BLaER1 treated with 17β-estradiol and CSF1 and Interleukin-3, amounts not matched to agents 10 nM and 100 nM (cell line): ENCODE measurements around the gene SCP2.
A peak's percentile ranks its signal among the peaks of the same experiment; 100 is the strongest.

ENCODE experiments used
- H3K27ac ChIP-seq, 11 experiments: shearing (Covaris generic); formaldehyde crosslinking; 2 replicates each; pipeline ENCODE4 v1.8.1; 2022
- H3K27me3 ChIP-seq, 11 experiments: shearing (Covaris generic); formaldehyde crosslinking; 2 replicates each; pipeline ENCODE4 v1.8.1; 2022
- H3K36me3 ChIP-seq, 11 experiments: shearing (Covaris generic); formaldehyde crosslinking; 2 replicates each; pipeline ENCODE4 v1.8.1; 2022
- H3K4me1 ChIP-seq, 10 experiments: shearing (Covaris generic); formaldehyde crosslinking; 2 replicates each; pipeline ENCODE4 v1.8.1; 2022
- H3K4me2 ChIP-seq, 11 experiments: shearing (Covaris generic); formaldehyde crosslinking; 2 replicates each; pipeline ENCODE4 v1.8.1; 2022
- H3K4me3 ChIP-seq, 10 experiments: shearing (Covaris generic); formaldehyde crosslinking; 2 replicates each; pipeline ENCODE4 v1.8.1; 2022
- H3K9ac ChIP-seq, 11 experiments: shearing (Covaris generic); formaldehyde crosslinking; 2 replicates each; pipeline ENCODE4 v1.8.1; 2022
- H3K9me3 ChIP-seq, 11 experiments: shearing (Covaris generic); formaldehyde crosslinking; replicated peaks in 1 of 11; 2 replicates each; pipeline ENCODE4 v1.8.1; 2022
- H4K20me1 ChIP-seq, 11 experiments: shearing (Covaris generic); formaldehyde crosslinking; 2 replicates each; pipeline ENCODE4 v1.8.1; 2022
- Cebpa-rat ChIP-seq, 11 experiments: shearing (Covaris generic); IDR thresholded peaks; 2 replicates each; pipeline ENCODE4 v1.8.1; 2022

SCP2 gene, protein sequence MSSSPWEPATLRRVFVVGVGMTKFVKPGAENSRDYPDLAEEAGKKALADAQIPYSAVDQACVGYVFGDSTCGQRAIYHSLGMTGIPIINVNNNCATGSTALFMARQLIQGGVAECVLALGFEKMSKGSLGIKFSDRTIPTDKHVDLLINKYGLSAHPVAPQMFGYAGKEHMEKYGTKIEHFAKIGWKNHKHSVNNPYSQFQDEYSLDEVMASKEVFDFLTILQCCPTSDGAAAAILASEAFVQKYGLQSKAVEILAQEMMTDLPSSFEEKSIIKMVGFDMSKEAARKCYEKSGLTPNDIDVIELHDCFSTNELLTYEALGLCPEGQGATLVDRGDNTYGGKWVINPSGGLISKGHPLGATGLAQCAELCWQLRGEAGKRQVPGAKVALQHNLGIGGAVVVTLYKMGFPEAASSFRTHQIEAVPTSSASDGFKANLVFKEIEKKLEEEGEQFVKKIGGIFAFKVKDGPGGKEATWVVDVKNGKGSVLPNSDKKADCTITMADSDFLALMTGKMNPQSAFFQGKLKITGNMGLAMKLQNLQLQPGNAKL

DNA sequence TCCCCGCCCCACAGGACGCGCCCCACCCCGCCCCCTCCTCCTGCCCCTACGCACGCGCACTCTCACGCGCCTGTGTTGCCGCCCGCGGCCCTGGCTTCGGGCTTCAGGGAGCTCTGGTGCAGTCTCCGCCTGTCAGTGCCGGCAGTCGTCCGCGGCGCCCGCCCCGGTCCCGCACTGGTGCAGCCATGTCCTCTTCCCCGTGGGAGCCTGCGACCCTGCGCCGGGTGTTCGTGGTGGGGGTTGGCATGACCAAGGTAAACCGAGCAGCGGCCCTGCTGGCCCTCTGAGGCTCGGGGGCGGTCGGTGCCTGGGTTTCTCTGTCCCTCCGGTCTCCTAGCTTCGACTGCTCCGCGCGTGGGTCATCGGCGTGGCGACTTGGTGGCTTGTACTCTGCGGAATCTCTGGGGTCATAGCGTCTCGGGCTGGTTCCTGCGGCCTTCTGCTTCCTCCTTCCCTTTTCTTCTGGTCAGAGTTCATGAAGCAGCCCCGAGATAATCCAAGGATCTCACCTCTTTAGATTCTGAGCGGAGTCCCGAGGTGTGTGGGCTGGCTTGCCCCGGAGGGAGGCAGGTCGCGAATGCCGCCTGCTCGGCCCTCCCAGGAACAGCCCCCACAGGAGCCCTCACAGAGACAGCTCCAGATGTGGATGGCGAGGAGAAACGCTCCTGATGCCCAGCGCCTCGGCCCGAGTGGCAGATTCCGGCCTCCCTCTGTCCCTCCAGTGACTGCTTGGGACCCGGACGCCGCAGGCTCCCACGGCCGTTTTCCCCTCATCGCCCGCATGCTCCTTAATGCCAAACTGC, at the start of gene SCP2:
Gene SCP2, plus strand, starts transcription at position 65 of the 803 bp plus-strand sequence. Its CDS starts 121 bp downstream, at position 186.
- H3K27me3 ChIP-seq, result peaks cover 12 to 44% (median 34%) of the 10 kb centered on the region in 11 experiments
- H3K27ac ChIP-seq, result peak within 1 kb of the TSS; percentile 37 to 82 (median 71); a peak in 21 of 22 replicates
- H3K4me1 ChIP-seq, result peaks cover 4 to 17% (median 14%) of the 10 kb centered on the region in 10 experiments; a peak in 13 of 20 replicates
- H3K9ac ChIP-seq, result peak within 1 kb of the TSS; percentile 72 to 87 (median 81)
- H3K36me3 ChIP-seq, result no peaks in the 10 kb centered on the region; a peak in 1 of 22 replicates
- H3K9me3 ChIP-seq, result no peaks in the 10 kb centered on the region
- peak within 1 kb of the TSS; percentile 84 to 98 (median 96) for H3K4me2 ChIP-seq
- no peak for TF ChIP-seq Cebpa-rat (IDR thresholded peaks at IDR 0.05)
- no peaks in the 10 kb centered on the region for H4K20me1 ChIP-seq
- peak within 1 kb of the TSS; percentile 60 to 82 (median 70) for H3K4me3 ChIP-seq

DNA sequence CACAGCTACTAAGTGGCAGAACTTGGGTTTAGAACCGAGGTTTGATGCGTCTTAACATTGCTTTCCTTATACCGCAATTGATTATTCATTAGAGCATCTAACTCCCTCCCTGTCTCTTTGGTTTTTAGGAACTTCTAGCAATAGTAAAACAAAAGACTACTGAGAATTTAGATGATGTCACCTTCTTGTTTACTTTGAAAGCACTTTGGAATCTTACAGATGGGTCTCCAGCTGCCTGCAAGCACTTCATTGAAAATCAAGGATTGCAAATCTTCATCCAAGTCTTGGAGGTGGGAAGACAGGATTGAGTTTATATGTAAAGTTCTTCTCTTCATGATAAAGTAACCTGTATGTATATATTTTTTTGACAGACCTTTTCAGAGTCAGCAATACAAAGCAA, 49.5 kb upstream of the SCP2 start:
- no peaks in the 10 kb centered on the region for H3K4me1 ChIP-seq
- H3K4me2 ChIP-seq, result no peak overlapping the region
- no peak overlapping the region for H3K4me3 ChIP-seq
- no peak overlapping the region for H3K9ac ChIP-seq
- no peak overlapping the region for H3K27ac ChIP-seq
- H3K9me3 ChIP-seq, result peaks cover 0 to 7% (median 4%) of the 10 kb centered on the region in 11 experiments; a peak in 11 of 22 replicates
- H3K36me3 ChIP-seq, result no peaks in the 10 kb centered on the region
- TF ChIP-seq Cebpa-rat (IDR thresholded peaks at IDR 0.05), result no peak
- no peaks in the 10 kb centered on the region for H4K20me1 ChIP-seq
- H3K27me3 ChIP-seq, result no peaks in the 10 kb centered on the region

DNA sequence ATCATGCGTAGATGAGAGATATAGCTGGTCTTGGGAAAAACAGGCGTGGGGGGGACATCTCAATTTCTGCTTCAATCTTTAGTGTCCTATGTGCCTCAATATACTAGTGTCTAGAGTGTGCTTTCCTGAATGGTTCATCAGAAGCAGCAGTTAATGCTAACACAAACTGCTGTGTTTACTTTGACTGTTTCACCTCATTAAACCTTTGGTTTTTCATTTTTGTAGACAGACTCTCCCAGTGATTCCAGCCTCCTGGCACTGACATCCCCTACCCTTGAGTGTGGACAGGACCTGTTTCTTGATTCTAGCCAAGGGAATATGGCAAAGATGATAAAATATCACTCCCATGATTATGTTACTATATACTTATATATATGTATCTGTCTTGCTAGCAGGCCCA, 46.9 kb upstream of the SCP2 start:
- Histone ChIP-seq H3K4me1 (no peaks in the 10 kb centered on the region), H3K36me3 (no peaks in the 10 kb centered on the region), H3K4me2 (no peak overlapping the region), H4K20me1 (no peaks in the 10 kb centered on the region), H3K4me3 (no peak overlapping the region), H3K27ac (no peak overlapping the region), H3K9me3 (peaks cover 0 to 20% (median 17%) of the 10 kb centered on the region in 11 experiments; a peak in 18 of 22 replicates), H3K27me3 (no peaks in the 10 kb centered on the region), H3K9ac (no peak overlapping the region)
- TF ChIP-seq Cebpa-rat (IDR thresholded peaks at IDR 0.05), result no peak

DNA sequence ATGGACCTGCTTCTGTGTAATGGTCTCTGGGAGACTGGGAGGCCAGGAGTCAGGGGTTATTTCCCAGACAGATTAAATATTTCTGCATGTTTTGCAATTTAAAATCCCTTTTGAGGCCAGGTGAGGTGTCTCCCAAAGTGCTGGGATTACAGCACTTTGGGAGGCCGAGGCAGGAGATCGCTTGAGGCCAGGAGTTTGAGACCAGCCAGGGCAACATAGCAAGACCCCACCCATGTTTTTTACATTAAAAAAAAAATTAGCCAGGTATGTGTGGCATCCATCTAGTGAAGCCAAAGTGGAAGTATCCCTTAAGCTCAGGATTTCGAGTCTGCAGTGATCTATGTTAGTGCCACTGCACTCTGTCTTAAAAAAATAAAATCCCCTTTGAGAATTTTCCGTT, 39.6 kb upstream of the SCP2 start:
- H3K27me3 ChIP-seq, result no peaks in the 10 kb centered on the region
- H3K36me3 ChIP-seq, result no peaks in the 10 kb centered on the region
- no peak overlapping the region for H3K27ac ChIP-seq
- H3K9me3 ChIP-seq, result peaks cover 0 to 14% (median 11%) of the 10 kb centered on the region in 11 experiments; a peak in 17 of 22 replicates
- no peaks in the 10 kb centered on the region for H4K20me1 ChIP-seq
- H3K4me2 ChIP-seq, result no peak overlapping the region
- no peak overlapping the region for H3K4me3 ChIP-seq
- H3K4me1 ChIP-seq, result no peaks in the 10 kb centered on the region
- no peak overlapping the region for H3K9ac ChIP-seq
- TF ChIP-seq Cebpa-rat (IDR thresholded peaks at IDR 0.05), result no peak

DNA sequence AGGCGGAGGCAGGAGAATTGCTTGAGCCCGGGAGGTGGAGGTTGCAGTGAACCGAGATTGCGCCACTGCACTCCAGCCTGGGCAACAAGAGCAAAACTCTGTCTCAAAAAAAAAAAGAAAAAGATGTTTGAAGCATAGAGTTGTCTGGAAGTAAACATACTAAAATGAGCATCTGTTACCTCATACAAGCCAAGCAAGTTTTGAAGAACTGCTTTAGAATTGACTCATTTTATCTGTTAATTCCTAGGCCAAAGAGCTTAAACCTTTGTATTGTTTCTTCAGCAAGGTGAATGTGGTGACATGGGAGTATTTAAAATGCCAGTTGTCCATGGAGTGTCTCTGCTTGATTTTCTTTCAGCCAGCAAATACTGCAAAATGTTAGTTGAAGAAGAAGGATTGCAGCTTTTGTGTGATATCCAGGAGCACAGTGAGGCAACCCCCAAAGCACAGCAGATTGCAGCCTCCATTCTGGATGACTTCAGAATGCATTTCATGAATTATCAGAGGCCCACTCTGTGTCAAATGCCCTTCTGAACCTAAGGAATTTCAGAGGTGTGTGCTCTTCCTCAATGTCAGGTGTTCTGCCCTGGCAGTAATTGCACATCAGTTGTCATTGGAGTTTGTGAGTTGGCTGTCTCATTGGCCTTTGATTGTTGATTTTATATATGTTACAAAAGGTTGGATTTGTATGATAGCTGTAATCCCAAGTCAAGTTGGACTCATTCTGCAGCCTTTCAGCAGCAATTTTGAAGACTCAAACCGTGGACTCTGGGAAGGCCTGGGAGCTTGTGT, 34.5 kb upstream of the SCP2 start:
- no peak overlapping the region for H3K4me2 ChIP-seq
- no peak overlapping the region for H3K4me3 ChIP-seq
- no peak overlapping the region for H3K27ac ChIP-seq
- TF ChIP-seq Cebpa-rat (IDR thresholded peaks at IDR 0.05), result no peak
- H3K27me3 ChIP-seq, result no peaks in the 10 kb centered on the region
- no peak overlapping the region for H3K9ac ChIP-seq
- H4K20me1 ChIP-seq, result no peaks in the 10 kb centered on the region
- H3K4me1 ChIP-seq, result no peaks in the 10 kb centered on the region
- H3K36me3 ChIP-seq, result no peaks in the 10 kb centered on the region
- H3K9me3 ChIP-seq, result no peaks in the 10 kb centered on the region

DNA sequence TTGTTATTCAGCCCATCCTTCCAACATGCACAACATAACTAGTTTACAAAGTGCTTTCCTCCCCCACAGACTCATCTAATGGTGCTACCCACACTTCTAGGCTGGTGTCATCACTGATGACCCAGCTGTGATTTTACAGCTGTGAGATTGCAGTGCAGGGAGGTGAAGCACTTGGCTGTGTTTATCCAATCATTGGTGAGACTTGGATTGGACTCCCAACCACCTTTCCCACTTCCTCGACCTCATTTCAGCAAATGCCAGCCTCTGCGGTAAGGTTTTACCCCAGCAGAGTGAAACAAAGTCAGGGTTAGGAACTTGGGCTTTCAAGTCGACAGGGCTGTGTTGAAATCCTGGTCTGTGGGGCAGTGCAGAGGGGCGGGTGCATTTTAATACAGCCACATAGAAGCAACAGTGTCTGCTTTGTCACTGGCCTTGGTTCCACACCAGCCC, 27.6 kb upstream of the SCP2 start:
- H3K4me3 ChIP-seq, result no peak overlapping the region
- no peaks in the 10 kb centered on the region for H3K9me3 ChIP-seq
- no peak overlapping the region for H3K4me2 ChIP-seq

DNA sequence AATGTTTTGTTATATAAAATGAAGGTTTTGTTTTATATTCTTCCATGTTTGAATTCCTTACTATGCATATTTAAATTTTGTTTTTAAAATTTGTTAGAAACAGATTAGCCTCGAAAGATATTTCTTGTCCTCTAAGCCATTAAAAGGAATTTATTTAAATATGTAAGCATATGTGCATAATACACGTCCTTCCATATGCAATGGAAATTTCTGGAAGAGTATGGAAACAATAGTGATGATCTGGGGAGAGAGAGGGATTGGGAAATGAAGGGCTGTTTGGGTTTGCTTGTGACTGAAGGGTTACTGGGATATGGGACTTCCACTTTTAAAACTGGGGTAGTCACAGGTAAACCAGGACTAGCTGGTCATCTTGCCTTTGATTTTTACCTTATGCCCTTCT, 26.7 kb upstream of the SCP2 start:
- Histone ChIP-seq H4K20me1 (no peaks in the 10 kb centered on the region; a peak in 1 of 22 replicates), H3K27ac (no peak overlapping the region), H3K27me3 (no peaks in the 10 kb centered on the region), H3K9ac (no peak overlapping the region), H3K4me1 (peaks cover 0 to 8% (median 2%) of the 10 kb centered on the region in 10 experiments; a peak in 5 of 20 replicates), H3K36me3 (no peaks in the 10 kb centered on the region), H3K4me2 (no peak overlapping the region), H3K9me3 (no peaks in the 10 kb centered on the region), H3K4me3 (no peak overlapping the region)
- no peak for TF ChIP-seq Cebpa-rat (IDR thresholded peaks at IDR 0.05)

More for the DNA sequence above, 27.6 kb upstream of the SCP2 start:
- H4K20me1 ChIP-seq, result no peaks in the 10 kb centered on the region; a peak in 1 of 22 replicates
- no peak overlapping the region for H3K9ac ChIP-seq
- H3K27me3 ChIP-seq, result no peaks in the 10 kb centered on the region
- peaks cover 0 to 4% (median 0%) of the 10 kb centered on the region in 10 experiments; a peak in 1 of 20 replicates for H3K4me1 ChIP-seq
- H3K27ac ChIP-seq, result no peak overlapping the region
- TF ChIP-seq Cebpa-rat (IDR thresholded peaks at IDR 0.05), result peak in 1 of 11 experiments; percentile 33; a peak in 1 of 22 replicates
- no peaks in the 10 kb centered on the region for H3K36me3 ChIP-seq

DNA sequence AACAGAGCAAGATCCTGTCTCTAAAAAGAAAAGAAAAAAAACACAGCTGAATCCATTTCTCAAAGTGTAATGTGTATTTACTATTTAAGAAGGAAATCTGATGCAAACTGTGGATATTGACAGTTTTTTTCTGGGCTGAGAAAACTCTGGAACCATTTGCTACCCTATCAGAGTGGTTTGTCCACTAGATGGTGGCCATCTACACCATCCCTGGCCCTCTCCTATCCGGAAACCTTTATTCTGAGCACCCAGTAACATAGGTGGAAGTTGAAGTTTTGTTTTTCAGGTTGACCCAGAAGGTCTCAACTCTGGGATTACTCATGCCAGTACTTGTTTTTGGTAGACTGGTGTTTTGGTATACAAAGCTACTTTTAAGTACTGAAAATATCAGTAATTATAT, 25.7 kb upstream of the SCP2 start:
- no peak overlapping the region for H3K4me3 ChIP-seq
- H3K27ac ChIP-seq, result no peak overlapping the region
- no peaks in the 10 kb centered on the region for H3K36me3 ChIP-seq
- TF ChIP-seq Cebpa-rat (IDR thresholded peaks at IDR 0.05), result no peak
- no peak overlapping the region for H3K9ac ChIP-seq
- no peaks in the 10 kb centered on the region for H3K9me3 ChIP-seq
- H3K4me1 ChIP-seq, result peaks cover 0 to 9% (median 2%) of the 10 kb centered on the region in 10 experiments; a peak in 5 of 20 replicates
- H3K4me2 ChIP-seq, result no peak overlapping the region
- no peaks in the 10 kb centered on the region; a peak in 1 of 22 replicates for H4K20me1 ChIP-seq
- no peaks in the 10 kb centered on the region for H3K27me3 ChIP-seq
